ENCODE data around the gene MTUS2. TPM values are rescaled to one million over a fixed set of nuclear protein-coding genes. Genes with fewer than 3 reads are reported as not detected.

MTUS2 gene
- total RNA-seq, 1 donor from 2014 or later: 0.90 TPM

GRCh38 chr13:29529754-29530153 is 709.6 kb downstream of the MTUS2 start:
- Mint-ChIP-seq H3K27me3 (ENCODE audit: unreplicated experiment) (peaks cover 6% of the 10 kb centered on the region), H3K4me3 (ENCODE audit: unreplicated experiment) (no peak overlapping the region), H3K9me3 (ENCODE audit: unreplicated experiment) (no peaks in the 10 kb centered on the region), H3K36me3 (ENCODE audit: low read depth, unreplicated experiment) (peaks cover 8% of the 10 kb centered on the region), H3K4me1 (ENCODE audit: unreplicated experiment) (peaks cover 16% of the 10 kb centered on the region), H3K27ac (ENCODE audit: unreplicated experiment) (no peak overlapping the region)
- TF ChIP-seq, protein P1, sequence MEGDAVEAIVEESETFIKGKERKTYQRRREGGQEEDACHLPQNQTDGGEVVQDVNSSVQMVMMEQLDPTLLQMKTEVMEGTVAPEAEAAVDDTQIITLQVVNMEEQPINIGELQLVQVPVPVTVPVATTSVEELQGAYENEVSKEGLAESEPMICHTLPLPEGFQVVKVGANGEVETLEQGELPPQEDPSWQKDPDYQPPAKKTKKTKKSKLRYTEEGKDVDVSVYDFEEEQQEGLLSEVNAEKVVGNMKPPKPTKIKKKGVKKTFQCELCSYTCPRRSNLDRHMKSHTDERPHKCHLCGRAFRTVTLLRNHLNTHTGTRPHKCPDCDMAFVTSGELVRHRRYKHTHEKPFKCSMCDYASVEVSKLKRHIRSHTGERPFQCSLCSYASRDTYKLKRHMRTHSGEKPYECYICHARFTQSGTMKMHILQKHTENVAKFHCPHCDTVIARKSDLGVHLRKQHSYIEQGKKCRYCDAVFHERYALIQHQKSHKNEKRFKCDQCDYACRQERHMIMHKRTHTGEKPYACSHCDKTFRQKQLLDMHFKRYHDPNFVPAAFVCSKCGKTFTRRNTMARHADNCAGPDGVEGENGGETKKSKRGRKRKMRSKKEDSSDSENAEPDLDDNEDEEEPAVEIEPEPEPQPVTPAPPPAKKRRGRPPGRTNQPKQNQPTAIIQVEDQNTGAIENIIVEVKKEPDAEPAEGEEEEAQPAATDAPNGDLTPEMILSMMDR (IDR thresholded peaks at IDR 0.05; ENCODE audit: unreplicated experiment): no peak
- DNase-seq (ENCODE audit: low spot score): no peak

DNA sequence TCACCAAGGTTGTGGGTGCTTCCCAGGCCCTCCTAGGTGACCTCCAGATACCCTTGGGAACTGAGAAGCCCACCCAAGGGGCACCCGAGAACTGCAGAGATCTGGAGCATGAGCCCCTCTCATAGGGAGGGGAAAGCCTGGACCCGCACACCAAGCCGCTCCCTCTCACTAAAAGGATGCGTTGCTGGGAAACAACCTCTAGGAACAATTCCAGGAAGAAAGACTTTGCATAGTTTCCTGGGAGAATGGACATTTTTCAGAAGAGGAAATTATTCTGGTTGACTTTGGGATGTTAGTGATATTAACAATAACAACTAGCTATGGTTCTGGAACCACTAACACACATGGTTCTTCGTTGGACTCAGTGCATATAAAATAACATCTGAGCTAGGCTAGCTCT is 710.8 kb downstream of the MTUS2 start:
- Mint-ChIP-seq H3K4me1 (ENCODE audit: unreplicated experiment) (peaks cover 20% of the 10 kb centered on the region), H3K9me3 (ENCODE audit: unreplicated experiment) (no peaks in the 10 kb centered on the region), H3K27ac (ENCODE audit: unreplicated experiment) (no peak overlapping the region), H3K4me3 (ENCODE audit: unreplicated experiment) (no peak overlapping the region), H3K27me3 (ENCODE audit: unreplicated experiment) (peaks cover 6% of the 10 kb centered on the region), H3K36me3 (ENCODE audit: low read depth, unreplicated experiment) (peaks cover 8% of the 10 kb centered on the region)
- DNase-seq (ENCODE audit: low spot score): no peak
- TF ChIP-seq, protein P1 (IDR thresholded peaks at IDR 0.05; ENCODE audit: unreplicated experiment): no peak

DNA sequence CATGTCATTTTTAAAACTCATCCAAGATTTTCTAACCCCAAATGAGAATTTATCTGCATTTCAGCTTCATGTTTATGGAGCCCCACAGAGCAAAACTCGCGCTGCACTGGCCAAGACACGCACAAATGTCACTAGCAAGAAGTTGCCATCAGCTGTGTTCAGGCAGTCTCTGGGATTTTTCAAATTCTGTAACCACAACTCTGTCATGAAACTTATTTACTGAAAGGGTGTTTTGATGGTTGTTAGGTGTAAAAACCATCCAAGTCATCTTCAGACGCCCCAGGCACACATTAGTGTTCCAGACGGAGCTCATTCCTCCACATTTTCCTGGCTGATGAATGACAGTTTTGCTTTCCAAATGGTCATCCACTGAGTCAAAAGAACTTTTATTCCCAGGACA is 712.0 kb downstream of the MTUS2 start:
- Mint-ChIP-seq H3K36me3 (ENCODE audit: low read depth, unreplicated experiment) (peaks cover 3% of the 10 kb centered on the region), H3K9me3 (ENCODE audit: unreplicated experiment) (no peaks in the 10 kb centered on the region), H3K4me3 (ENCODE audit: unreplicated experiment) (no peak overlapping the region), H3K27me3 (ENCODE audit: unreplicated experiment) (peaks cover 6% of the 10 kb centered on the region), H3K27ac (ENCODE audit: unreplicated experiment) (no peak overlapping the region), H3K4me1 (ENCODE audit: unreplicated experiment) (peaks cover 23% of the 10 kb centered on the region)
- TF ChIP-seq, protein P1 (IDR thresholded peaks at IDR 0.05; ENCODE audit: unreplicated experiment): no peak
- DNase-seq (ENCODE audit: low spot score): no peak

DNA sequence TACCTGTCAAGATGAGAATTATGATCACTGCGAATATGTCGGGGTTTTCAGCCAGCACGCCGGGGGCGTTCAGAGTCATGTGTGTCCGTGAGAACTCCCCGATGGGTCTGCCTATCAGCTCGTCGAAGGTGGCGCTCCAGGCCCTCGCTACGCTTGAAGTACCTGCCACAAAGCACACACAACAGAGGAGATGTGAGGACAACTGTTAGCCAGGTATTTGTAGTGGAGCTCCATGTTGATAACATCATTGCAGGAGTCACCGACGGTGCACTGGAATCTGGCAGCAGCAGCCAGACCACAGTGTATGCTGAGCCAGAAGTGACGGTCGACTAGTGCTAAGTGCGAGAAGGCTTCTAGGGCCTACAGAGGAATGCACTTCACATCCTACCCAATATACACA is 712.7 kb downstream of the MTUS2 start:
- TF ChIP-seq, protein P1 (IDR thresholded peaks at IDR 0.05; ENCODE audit: unreplicated experiment): no peak
- no peak overlapping the region for H3K27ac Mint-ChIP-seq (ENCODE audit: unreplicated experiment)
- no peak for DNase-seq (ENCODE audit: low spot score)
- peaks cover 30% of the 10 kb centered on the region for H3K4me1 Mint-ChIP-seq (ENCODE audit: unreplicated experiment)
- no peak overlapping the region for H3K4me3 Mint-ChIP-seq (ENCODE audit: unreplicated experiment)
- no peaks in the 10 kb centered on the region for H3K9me3 Mint-ChIP-seq (ENCODE audit: unreplicated experiment)
- peaks cover 8% of the 10 kb centered on the region for H3K27me3 Mint-ChIP-seq (ENCODE audit: unreplicated experiment)
- H3K36me3 Mint-ChIP-seq (ENCODE audit: low read depth, unreplicated experiment): peaks cover 3% of the 10 kb centered on the region

DNA sequence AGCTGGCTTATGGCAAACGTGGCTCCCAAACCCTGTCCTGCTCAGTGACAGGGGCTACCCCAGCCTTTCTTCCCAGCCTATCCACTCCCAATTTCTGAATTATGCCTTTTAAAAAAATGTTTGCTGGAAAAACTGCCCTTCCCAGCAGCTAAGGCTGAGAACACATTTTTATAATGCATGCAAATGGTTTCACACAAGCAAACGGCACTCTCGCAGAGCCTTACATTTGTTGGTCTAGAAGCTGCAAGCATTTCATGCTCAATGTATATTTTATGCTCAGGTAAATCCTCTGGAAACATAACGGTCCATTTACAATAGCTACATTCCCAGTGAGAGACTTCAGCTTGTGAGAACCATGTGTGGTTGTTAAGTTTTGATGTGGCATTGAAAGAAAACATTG is 713.9 kb downstream of the MTUS2 start:
- Mint-ChIP-seq H3K27ac (ENCODE audit: unreplicated experiment) (no peak overlapping the region), H3K4me1 (ENCODE audit: unreplicated experiment) (peaks cover 39% of the 10 kb centered on the region), H3K9me3 (ENCODE audit: unreplicated experiment) (no peaks in the 10 kb centered on the region), H3K27me3 (ENCODE audit: unreplicated experiment) (peaks cover 11% of the 10 kb centered on the region), H3K4me3 (ENCODE audit: unreplicated experiment) (no peak overlapping the region), H3K36me3 (ENCODE audit: low read depth, unreplicated experiment) (peaks cover 3% of the 10 kb centered on the region)
- no peak for DNase-seq (ENCODE audit: low spot score)
- TF ChIP-seq, protein P1 (IDR thresholded peaks at IDR 0.05; ENCODE audit: unreplicated experiment): no peak
